PFSK-1 (cell line): Measurements from ENCODE around the gene NSRP1.

Experiments used
- FOXP2 ChIP-seq: optimal IDR thresholded peaks from 2 replicates; pipeline ENCODE3; 2011; ENCODE audit warnings: borderline replicate concordance, control low read depth, inconsistent platforms; ENCODE audit not compliant: insufficient read depth; ENCODE audit errors: extremely low read length, extremely low read depth
- POLR2AphosphoS5 ChIP-seq: IDR thresholded peaks from 2 replicates; pipeline ENCODE4 v1.6.1; 2012; ENCODE audit warnings: low read depth, mild to moderate bottlenecking, control low read depth, low read length, moderate library complexity
- SIN3A ChIP-seq: IDR thresholded peaks from 2 replicates; pipeline ENCODE4 v1.6.1; 2012; ENCODE audit warnings: mild to moderate bottlenecking, low read length, moderate library complexity, borderline replicate concordance; ENCODE audit not compliant: insufficient read depth
- TAF1 ChIP-seq: IDR thresholded peaks from 2 replicates; pipeline ENCODE4 v1.6.1; 2012; ENCODE audit warnings: low read length, control low read depth, borderline replicate concordance; ENCODE audit not compliant: insufficient read depth
- TF ChIP-seq, protein P1 (sequence below), 2 experiments: IDR thresholded peaks; 2 replicates each; pipeline versions ENCODE4 v1.6.1 to v1.8.0; 2011 to 2012; ENCODE audit warnings: low read depth in 2 of 2, low read length in 2 of 2, control low read depth in 1 of 2, inconsistent platforms in 1 of 2, mild to moderate bottlenecking in 1 of 2, moderate library complexity in 1 of 2; ENCODE audit not compliant: insufficient read depth in 1 of 2

Gene NSRP1

DNA sequence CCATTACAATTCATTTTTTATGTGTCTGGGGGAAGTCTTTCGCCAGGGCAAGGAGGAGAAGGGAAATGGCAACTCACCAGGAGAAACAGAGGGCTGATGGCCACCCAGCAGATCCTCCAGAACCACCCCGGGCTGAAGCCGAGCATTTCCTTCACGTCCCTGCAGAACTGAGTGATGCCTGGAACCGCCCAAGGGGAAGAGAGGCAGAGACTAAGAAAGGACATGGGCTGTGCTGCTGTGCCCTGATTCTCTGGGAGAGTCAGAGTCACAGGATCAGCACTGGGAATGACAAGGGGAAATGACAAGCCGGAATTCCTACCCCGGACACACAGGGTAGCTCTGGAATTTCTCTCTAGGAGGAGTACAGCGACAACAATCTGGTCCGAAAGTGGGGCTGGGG lies 91.0 kb downstream of the NSRP1 start:
- TF ChIP-seq FOXP2 (no peak), SIN3A (no peak), TAF1 (no peak), POLR2AphosphoS5 (no peak)
- TF ChIP-seq, protein P1, sequence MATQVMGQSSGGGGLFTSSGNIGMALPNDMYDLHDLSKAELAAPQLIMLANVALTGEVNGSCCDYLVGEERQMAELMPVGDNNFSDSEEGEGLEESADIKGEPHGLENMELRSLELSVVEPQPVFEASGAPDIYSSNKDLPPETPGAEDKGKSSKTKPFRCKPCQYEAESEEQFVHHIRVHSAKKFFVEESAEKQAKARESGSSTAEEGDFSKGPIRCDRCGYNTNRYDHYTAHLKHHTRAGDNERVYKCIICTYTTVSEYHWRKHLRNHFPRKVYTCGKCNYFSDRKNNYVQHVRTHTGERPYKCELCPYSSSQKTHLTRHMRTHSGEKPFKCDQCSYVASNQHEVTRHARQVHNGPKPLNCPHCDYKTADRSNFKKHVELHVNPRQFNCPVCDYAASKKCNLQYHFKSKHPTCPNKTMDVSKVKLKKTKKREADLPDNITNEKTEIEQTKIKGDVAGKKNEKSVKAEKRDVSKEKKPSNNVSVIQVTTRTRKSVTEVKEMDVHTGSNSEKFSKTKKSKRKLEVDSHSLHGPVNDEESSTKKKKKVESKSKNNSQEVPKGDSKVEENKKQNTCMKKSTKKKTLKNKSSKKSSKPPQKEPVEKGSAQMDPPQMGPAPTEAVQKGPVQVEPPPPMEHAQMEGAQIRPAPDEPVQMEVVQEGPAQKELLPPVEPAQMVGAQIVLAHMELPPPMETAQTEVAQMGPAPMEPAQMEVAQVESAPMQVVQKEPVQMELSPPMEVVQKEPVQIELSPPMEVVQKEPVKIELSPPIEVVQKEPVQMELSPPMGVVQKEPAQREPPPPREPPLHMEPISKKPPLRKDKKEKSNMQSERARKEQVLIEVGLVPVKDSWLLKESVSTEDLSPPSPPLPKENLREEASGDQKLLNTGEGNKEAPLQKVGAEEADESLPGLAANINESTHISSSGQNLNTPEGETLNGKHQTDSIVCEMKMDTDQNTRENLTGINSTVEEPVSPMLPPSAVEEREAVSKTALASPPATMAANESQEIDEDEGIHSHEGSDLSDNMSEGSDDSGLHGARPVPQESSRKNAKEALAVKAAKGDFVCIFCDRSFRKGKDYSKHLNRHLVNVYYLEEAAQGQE (IDR thresholded peaks at IDR 0.05; ENCODE audit: insufficient read depth in 1 of 2, low read depth in 2 of 2, low read length in 2 of 2): no peak

DNA sequence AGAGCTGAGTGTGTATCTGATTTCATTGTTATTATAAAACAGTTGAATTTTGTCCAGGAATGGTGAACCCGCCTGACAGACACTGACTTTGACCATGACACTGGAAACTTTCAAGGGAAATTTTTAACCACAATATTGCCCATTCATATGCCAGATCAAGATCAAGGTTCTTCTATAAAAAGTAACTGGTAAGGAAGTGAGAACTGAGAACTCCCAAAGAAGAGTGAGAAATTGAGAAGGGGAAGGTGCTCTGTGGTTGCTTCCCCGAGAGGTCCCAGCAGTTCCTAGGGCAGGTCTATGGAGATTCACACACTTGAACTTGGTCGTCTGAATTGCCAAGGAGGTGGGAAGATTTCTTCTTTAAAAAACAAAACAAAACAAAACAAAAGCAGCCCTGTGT lies 91.6 kb downstream of the NSRP1 start:
- TF ChIP-seq TAF1 (no peak), POLR2AphosphoS5 (no peak), FOXP2 (no peak), SIN3A (no peak)
- TF ChIP-seq, protein P1 (IDR thresholded peaks at IDR 0.05; ENCODE audit: insufficient read depth in 1 of 2, low read depth in 2 of 2, low read length in 2 of 2): no peak

DNA sequence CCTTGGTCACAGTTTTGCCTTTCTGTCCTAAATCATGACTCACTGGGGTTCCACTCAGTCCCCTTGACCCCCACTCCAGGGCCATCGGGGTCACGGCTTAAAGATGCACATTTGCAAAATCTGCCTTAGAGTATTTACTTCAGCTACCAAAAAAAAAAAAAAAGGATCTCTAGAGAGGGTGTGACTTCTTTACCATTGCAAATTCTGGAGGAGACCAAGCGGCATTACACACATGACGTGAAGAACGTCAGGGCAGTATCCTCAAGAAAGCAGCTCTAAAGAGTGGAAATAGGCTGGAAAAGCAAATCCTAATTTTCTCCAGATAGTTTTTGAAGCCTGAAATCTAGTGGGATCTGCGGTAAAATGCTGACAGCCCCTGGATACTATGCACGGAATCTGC lies 93.3 kb downstream of the NSRP1 start:
- TF ChIP-seq POLR2AphosphoS5 (no peak), TAF1 (no peak), SIN3A (no peak)
- TF ChIP-seq, protein P1 (IDR thresholded peaks at IDR 0.05; ENCODE audit: insufficient read depth in 1 of 2, low read depth in 2 of 2, low read length in 2 of 2): no peak

DNA sequence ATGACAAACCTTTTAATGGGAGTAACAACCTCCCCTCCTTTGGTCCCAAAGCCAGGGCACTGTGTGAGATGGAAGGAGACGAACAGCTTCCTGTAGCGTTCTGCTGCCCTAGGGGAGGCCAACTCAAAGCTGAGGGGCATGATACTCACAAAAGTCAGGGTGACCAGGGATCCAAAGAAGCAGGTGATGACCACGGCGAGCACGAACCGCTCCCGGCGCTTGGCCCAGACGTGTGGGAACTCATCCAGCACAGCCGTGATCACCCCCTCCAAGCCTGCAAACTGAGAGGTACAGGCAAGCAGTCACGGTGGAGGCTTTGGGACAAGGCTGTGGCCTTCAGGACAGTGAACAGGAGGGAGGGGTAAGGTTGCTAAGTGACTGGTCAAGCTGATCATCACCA lies 93.8 kb downstream of the NSRP1 start:
- TF ChIP-seq, protein P1 (IDR thresholded peaks at IDR 0.05; ENCODE audit: insufficient read depth in 1 of 2, low read depth in 2 of 2, low read length in 2 of 2): no peak
- TF ChIP-seq POLR2AphosphoS5 (no peak), SIN3A (no peak), TAF1 (no peak), FOXP2 (no peak)

DNA sequence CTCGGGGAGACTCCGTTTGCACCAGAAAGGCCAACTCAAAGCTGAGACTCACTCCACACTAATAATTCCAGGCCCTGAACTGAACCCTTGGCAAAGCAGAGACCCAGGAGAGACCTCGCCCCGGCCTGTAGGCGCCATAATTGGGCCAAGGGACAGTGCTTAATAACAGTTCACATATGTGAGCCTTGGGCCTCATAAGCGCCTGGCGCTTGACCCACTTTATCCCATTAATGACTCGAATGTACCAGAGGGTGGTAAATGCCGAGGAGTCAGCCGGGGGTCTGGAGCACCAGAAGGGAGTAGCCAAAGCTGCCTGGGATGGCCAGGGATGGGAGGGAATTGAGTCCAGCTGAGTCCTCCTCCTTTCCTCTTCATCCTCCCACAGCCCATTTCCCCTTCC lies 94.3 kb downstream of the NSRP1 start:
- TF ChIP-seq SIN3A (no peak), POLR2AphosphoS5 (no peak), TAF1 (no peak), FOXP2 (no peak)
- TF ChIP-seq, protein P1 (IDR thresholded peaks at IDR 0.05; ENCODE audit: insufficient read depth in 1 of 2, low read depth in 2 of 2, low read length in 2 of 2): no peak
